HG03280 (cell line): ENCODE measurements around the gene KCNMB3.
"Not testable (repeated sequence)": the region's sequence is repeated elsewhere in the genome, so short reads cannot be mapped to it uniquely, and the experiment has no call there.

Experiments
- ATAC-seq: cut with Tn5 transposase; IDR thresholded peaks from one replicate; pipeline ENCODE4 v1.9.1; 2021; ENCODE audit warnings: mild to moderate bottlenecking, moderate library complexity; ENCODE audit not compliant: unreplicated experiment

Gene KCNMB3, protein sequence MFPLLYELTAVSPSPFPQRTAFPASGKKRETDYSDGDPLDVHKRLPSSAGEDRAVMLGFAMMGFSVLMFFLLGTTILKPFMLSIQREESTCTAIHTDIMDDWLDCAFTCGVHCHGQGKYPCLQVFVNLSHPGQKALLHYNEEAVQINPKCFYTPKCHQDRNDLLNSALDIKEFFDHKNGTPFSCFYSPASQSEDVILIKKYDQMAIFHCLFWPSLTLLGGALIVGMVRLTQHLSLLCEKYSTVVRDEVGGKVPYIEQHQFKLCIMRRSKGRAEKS

GRCh38 chr3:179250803-179251476 is at the start of gene KCNMB3:
Gene KCNMB3, minus strand, starts transcription at chr3:179251114. Its CDS starts 124 bp downstream, at chr3:179250990.
- no peak for ATAC-seq

DNA sequence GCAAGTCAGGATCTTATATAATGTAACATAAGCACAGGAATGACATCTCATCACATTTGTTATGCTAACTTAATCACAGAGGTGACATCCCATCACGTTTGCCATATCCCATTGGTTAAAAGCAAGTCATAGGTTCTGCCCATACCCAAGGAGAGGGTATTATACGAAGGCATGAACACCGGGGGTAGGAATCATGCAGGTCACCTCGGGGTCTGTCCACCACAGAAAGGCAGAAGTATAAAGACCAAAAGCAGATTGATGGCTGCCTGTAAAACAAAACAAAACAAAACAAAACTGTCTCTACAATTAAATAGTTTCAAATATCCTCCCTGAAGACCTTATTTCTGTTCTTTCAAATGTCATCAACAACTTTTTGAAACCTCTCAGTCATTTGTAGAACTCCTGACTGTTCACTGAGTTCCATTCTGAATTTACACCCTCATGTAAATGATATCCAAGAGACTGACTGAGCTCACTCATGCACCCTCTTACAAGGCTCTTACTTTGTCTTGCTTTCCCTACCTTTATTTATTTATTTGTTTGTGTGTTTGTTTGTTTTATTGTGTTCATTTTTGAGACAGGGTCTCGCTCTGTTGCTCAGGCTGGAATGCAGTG is 49.2 kb upstream of the KCNMB3 start:
- ATAC-seq, result peak; percentile 62

DNA sequence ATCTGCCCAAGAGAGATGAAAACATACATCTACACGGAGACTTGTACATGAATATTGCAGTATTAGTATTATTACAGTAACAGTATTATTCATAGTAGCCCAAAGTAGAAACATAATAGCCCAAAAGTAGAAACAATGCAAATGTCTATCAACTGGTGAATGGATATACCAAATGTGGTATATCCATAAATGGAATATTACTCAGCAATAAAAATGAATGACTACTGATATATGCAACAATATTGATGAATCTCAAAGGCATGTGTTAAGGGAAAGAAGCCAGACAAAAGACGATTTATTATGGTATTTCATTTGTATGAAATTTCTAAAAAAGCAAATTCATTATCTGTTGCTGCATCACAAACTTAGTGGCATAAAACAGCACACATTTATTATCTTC is 48.4 kb upstream of the KCNMB3 start:
- ATAC-seq, result no peak

GRCh38 chr3:179297971-179298725 is 47.2 kb upstream of the KCNMB3 start:
- ATAC-seq, result no peak

GRCh38 chr3:179292450-179292849 is 41.5 kb upstream of the KCNMB3 start:
- ATAC-seq, result no peak

DNA sequence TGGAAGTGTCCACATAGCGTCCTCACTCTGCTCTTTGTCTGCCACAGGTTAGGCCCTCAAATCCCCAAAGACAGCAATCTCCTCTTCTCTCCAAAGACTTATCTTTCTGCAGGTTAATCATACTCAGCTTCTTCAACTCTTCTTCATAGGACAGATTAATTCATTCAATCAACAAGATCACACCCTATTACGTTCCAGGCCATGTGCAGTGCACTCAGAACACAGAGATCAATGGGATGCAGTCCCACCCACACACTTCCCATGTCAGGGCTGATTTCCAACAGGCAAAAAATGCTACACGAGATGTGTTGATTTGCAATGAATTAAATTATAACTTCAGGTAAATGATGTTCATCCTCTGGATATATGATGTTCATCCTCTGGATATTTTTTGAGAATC is 38.4 kb upstream of the KCNMB3 start:
- ATAC-seq, result no peak

DNA sequence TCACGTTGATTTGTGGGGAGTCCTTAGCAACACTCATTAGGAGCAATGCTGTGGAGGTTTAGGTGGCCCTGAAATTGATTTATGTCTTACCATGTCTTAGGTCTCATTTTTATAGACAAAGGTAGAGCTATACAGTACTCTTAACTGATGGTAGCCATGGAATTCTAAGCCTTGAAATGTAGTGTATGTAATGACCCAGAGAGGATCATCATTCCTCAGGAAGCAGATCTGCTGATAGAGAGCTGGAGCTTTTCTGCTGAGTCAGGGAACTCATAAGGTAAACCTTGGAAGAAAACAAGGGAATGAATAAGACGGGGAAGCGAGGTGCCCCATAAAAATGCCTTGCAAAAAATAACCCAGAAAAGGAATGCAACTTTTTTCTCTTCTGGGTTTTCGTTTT is 37.9 kb upstream of the KCNMB3 start:
- no peak for ATAC-seq

- ATAC-seq, result no peak
Observed at GRCh38 chr3:179286331-179286730, 35.4 kb upstream of the KCNMB3 start.

GRCh38 chr3:179281825-179282224 is 30.9 kb upstream of the KCNMB3 start:
- ATAC-seq, result no peak

DNA sequence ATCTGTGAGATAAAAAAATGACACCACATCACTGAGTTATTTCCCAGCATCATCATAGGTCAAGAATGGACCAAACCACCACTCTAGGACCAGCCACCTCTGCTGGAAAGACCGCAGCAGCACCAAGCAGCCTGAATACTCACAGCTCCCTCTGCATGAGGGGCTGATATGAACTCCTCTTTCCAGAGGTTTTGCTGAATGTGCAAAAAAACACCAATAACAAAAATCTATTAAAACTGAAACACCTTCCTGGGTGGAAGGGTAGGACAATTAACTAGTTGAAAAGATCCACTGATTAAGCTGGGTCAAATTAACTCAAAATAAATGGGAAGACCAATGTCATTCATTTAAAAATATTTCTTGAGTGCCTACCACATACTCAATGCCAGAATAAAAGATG is 28.9 kb upstream of the KCNMB3 start:
- ATAC-seq, result no peak

DNA sequence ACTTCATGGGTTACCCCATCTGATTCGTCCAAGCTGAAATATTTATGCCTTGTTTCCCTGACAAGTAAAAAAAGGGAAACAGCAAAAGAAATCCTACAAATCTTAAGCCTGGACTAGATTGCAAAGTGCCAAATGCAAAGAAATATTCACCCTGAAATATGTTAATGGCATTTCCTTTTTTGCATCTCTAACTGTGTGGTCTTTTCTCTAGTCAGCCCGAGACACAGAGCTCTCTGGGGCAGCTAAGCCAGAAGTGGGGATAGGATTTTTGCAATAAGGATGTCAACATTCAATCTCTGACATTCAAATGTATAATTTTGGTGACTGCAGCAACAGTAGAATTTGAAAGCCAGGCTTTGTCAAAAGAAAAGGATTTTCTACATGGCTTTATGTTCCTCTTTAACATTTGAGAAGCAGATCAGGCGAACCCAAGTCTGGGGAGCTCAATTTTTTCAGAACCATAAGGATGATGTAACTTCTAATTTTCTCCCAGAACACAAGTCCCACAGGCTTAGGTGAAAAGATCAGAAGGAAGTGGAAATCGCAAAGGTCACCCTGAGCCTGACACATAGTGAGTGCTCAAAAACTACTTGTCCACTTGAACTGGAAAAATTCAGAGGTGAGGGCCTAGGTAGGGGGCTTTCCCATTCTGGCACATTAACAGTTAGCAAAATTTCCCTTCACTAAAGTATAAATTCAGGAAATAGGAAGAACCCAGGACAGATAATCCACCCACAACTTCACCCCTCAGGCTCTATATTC is 28.2 kb upstream of the KCNMB3 start:
- ATAC-seq, result no peak

DNA sequence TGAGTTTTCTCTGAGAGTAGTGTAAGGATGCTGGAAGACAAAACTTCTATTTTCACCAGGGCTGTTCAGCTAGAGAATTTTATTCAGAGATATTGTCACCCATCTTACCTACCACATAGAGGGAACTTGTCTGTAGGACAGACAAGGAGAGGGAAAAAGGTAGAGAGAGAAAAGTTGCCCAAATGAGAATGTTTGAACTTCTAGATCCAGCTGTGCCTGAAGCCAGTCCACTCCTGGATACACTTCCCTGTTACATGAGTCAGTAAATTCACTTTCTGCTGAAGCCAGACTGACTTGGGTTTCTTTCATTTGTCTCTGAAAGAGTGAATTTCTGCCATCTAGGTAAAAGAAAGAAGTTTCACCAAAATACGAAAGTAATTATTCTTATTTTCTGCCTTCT is 27.2 kb upstream of the KCNMB3 start:
- ATAC-seq, result no peak

DNA sequence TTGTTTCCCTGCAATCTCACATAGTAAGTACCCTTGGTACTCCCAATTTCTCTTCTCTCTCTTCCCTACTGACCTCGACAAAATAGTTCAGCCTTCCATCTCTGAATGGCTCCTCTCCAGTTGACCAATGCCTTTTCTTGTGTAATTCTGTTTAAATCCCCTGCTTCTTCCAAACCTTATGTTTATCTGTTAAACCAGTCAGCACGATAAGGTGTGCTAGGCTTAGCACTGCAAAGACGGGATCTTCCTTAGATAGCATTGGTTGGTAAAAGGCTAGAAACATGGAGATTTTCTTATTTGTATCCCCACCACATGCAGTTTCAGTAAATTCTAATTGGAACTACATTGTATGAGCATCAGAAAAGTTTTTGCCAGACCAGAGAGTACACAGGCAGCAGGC is 25.8 kb upstream of the KCNMB3 start:
- ATAC-seq, result no peak

- ATAC-seq, result no peak
Observed at GRCh38 chr3:179276001-179276400, 25.1 kb upstream of the KCNMB3 start.

DNA sequence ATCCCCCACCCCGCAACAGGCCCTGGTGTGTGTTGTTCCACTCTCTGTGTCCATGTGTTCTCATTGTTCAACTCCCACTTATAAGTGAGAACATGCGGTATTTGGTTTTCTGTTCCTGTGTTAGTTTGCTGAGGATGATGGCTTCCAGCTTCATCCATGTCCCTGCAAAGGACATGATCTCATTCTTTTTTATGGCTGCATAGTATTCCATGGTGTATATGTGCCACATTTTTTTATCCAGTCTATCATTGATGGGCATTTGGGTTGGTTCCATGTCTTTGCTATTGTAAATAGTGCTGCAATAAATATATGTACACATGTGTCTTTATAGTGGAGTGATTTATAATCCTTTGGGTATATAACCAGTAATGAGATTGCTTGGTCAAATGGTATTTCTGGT is 23.5 kb upstream of the KCNMB3 start:
- ATAC-seq, result not testable (repeated sequence)

- ATAC-seq, result no peak
Observed at GRCh38 chr3:179272385-179272784, 21.5 kb upstream of the KCNMB3 start.

DNA sequence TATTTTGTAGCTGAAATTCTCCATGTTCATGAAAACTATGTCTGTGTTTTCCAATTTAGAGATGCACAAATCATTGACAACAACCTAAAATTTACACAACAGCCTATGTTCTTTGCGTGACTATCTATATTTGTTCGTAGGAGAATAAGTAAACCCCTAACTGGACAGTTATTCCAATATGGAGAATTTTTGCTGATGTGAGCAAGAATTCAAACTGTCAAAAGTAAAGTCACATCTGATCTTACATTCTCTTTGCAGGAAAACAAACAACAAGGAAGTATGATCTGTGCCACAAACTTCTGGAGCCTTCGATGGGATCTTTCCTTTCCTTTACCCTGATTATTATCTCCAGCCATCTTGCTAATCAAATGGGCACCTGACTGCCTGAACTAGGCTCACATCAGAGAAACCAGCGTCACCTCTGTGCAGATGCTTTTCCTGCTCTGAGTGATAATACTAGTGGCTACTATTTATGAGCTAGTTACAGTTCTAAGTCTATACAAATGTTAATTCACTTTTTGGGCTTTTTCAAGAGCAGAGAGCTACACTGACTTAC is 18.3 kb upstream of the KCNMB3 start:
- no peak for ATAC-seq

GRCh38 chr3:179268400-179269051 is 17.6 kb upstream of the KCNMB3 start:
- ATAC-seq, result no peak

DNA sequence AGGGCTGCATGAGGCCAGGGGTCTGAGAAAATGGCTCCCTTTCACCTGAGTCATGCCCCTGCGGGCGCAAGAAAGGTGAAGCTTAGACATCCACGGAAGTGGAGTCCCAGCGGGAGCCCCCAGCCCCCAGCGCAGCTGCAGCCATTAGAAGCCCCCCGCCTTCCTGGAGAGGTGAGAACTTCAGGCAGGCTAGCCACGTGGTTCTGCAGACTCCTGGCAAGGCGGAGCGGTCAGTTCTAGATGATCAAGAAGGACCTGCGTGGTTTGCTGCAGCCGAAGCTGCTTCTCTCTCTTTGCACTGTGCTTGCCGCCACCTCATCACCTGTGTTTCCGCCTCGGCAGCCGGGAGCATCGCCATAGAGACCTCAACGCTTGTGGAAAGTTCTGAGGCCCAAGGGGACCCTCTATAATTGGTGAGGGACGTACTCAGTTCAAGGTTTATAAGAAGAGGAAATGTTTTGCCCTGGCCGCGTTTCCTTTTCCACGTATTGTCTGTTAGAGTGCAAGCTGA is 15.8 kb upstream of the KCNMB3 start:
- no peak for ATAC-seq

GRCh38 chr3:179265875-179266274 is 15.0 kb upstream of the KCNMB3 start:
- peak; percentile 41 for ATAC-seq
